AG04449 (cell line): ENCODE data around the gene GMDS.

Experiments
- CTCF ChIA-PET: fragments of 350-600 bp; formaldehyde crosslinking; extraction: SDS; loops from one replicate; lab custom pipeline; 2021; ENCODE audit warnings: antibody characterized with exemption; lab: Yijun Ruan, JAX
- POLR2A ChIA-PET: fragments of 400-600, 350-600 bp; formaldehyde crosslinking; extraction: SDS; loops from one replicate; lab custom pipeline; 2020; ENCODE audit warnings: antibody characterized with exemption, inconsistent platforms; lab: Yijun Ruan, JAX
- DNase-seq: peaks from one replicate; pipeline ENCODE4 v3.0.0-alpha.2; 2010; ENCODE audit warnings: low read depth, low spot score
- H3K4me3 ChIP-seq: 2 replicates; pipeline ENCODE4 v1.5.1; 2011; ENCODE audit warnings: low read depth, mild to moderate bottlenecking, control low read depth, low read length
- CTCF ChIP-seq: IDR thresholded peaks from one replicate; pipeline ENCODE4 v1.5.1; 2011; ENCODE audit warnings: mild to moderate bottlenecking, moderate library complexity, low read length, control low read depth, inconsistent platforms; ENCODE audit not compliant: insufficient read depth; ENCODE audit errors: missing control alignments

GMDS gene

GRCh38 chr6:1984346-1984994 lies 260.9 kb downstream of the GMDS start:
- CTCF ChIA-PET = interaction anchor here (0.9 kb wide), 1 partner anchor 387 kb away, joined by 4 read pairs; no protein-coding TSS in a partner anchor
- no peak for DNase-seq
- POLR2A ChIA-PET = no interaction called here
- no peak overlapping the region for H3K4me3 ChIP-seq
- no peak for TF ChIP-seq CTCF

- CTCF ChIA-PET = no interaction called here
- POLR2A ChIA-PET = no interaction called here
- H3K4me3 ChIP-seq = no peak overlapping the region
- TF ChIP-seq CTCF = no peak
- no peak for DNase-seq
Measured at GRCh38 chr6:1983850-1984249, 261.6 kb downstream of the GMDS start.

- POLR2A ChIA-PET = no interaction called here
- CTCF ChIA-PET = interaction anchor here (0.8 to 1.4 kb wide), 2 partner anchors 15 to 16 kb away, joined by 3 to 4 read pairs; no protein-coding TSS in a partner anchor
Measured at GRCh38 chr6:1972962-1973361, 272.4 kb downstream of the GMDS start.

GRCh38 chr6:1971612-1972011 lies 273.8 kb downstream of the GMDS start:
- TF ChIP-seq CTCF = no peak
- ChIA-PET POLR2A (no interaction called here), CTCF (no interaction called here)
- no peak for DNase-seq
- H3K4me3 ChIP-seq = no peak overlapping the region

More at GRCh38 chr6:1972962-1973361, 272.4 kb downstream of the GMDS start:
- H3K4me3 ChIP-seq = no peak overlapping the region
- TF ChIP-seq CTCF = no peak
- no peak for DNase-seq

GRCh38 chr6:1970151-1970561 lies 275.2 kb downstream of the GMDS start:
- POLR2A ChIA-PET = no interaction called here
- CTCF ChIA-PET = interaction anchor here (1.0 kb wide), 1 partner anchor 9 kb away, joined by 3 read pairs; no protein-coding TSS in a partner anchor

More at GRCh38 chr6:1970151-1970561, 275.2 kb downstream of the GMDS start:
- no peak for DNase-seq
- no peak for TF ChIP-seq CTCF
- no peak overlapping the region for H3K4me3 ChIP-seq
